Tibial nerve (tissue), 4 donors: ENCODE measurements around the gene SLC22A1.

Source experiments
- CTCF ChIP-seq, 5 experiments: fragments of 200-600 bp in 3 of 5; fragments of 450-650 bp in 2 of 5; sonication (generic) in 3 of 5; IDR thresholded peaks; one replicate each; pipeline ENCODE4 v1.5.1; 2016 to 2019; ENCODE audit warnings: antibody characterized with exemption in 5 of 5, mild to moderate bottlenecking in 3 of 5, moderate library complexity in 2 of 5
- EP300 ChIP-seq, 2 donors: sonication (generic); formaldehyde crosslinking; IDR thresholded peaks; one replicate each; pipeline ENCODE4 v1.6.1; 2017; ENCODE audit warnings: antibody characterized with exemption in 2 of 2, mild to moderate bottlenecking in 1 of 2
- POLR2A ChIP-seq, 2 donors: fragments of 450-650 bp; IDR thresholded peaks; one replicate each; pipeline ENCODE4 v1.6.1; 2017; ENCODE audit warnings: antibody characterized with exemption in 2 of 2, mild to moderate bottlenecking in 2 of 2, moderate library complexity in 2 of 2

GRCh38 chr6:160141001-160141726 lies 19.5 kb downstream of the SLC22A1 start:
- TF ChIP-seq CTCF (IDR thresholded peaks at IDR 0.05) (no peak), EP300 (IDR thresholded peaks at IDR 0.05) (peak in 1 of 2 donors; percentile 23), POLR2A (IDR thresholded peaks at IDR 0.05) (no peak)
